ENCODE results near the gene IER5L. TPM values are rescaled to one million over a fixed set of nuclear protein-coding genes. Genes with fewer than 3 reads are reported as not detected.

Gene IER5L
- total and polyA plus RNA-seq, 9 donors: 2.5 to 74.3 (median 41.5) TPM

DNA sequence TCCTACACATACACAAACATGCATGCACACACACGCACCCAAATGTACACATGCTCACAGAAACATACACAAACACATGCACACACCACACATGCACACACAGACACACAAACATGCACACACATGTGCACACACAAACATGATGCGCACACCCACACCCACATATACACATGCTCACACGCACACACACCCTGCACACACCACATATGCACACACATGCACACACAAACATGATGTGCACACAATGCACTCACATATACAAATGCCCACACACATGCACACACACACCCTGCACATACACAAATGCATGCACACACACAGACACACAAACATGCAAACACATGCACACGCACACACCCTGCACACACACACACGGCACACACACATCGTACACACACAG is 7.3 kb upstream of the IER5L start:
- WGBS, 3 donors: 89 to 94% (median 89%) methylated on average over 6 of the region's 6 CpGs
- intact Hi-C loops (cut with DNase I): no loop called here
- no peaks in the 10 kb centered on the region for H3K9me3 ChIP-seq
- TF ChIP-seq POLR2A (IDR thresholded peaks at IDR 0.05) (no peak), EP300 (IDR thresholded peaks at IDR 0.05) (no peak)
- TF ChIP-seq, protein P1, sequence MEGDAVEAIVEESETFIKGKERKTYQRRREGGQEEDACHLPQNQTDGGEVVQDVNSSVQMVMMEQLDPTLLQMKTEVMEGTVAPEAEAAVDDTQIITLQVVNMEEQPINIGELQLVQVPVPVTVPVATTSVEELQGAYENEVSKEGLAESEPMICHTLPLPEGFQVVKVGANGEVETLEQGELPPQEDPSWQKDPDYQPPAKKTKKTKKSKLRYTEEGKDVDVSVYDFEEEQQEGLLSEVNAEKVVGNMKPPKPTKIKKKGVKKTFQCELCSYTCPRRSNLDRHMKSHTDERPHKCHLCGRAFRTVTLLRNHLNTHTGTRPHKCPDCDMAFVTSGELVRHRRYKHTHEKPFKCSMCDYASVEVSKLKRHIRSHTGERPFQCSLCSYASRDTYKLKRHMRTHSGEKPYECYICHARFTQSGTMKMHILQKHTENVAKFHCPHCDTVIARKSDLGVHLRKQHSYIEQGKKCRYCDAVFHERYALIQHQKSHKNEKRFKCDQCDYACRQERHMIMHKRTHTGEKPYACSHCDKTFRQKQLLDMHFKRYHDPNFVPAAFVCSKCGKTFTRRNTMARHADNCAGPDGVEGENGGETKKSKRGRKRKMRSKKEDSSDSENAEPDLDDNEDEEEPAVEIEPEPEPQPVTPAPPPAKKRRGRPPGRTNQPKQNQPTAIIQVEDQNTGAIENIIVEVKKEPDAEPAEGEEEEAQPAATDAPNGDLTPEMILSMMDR (IDR thresholded peaks at IDR 0.05): no peak
- DNase-seq: no peak
- no peak overlapping the region for H3K27ac ChIP-seq
- H3K36me3 ChIP-seq: no peaks in the 10 kb centered on the region
- H3K27me3 ChIP-seq: no peaks in the 10 kb centered on the region
- no peak overlapping the region for H3K4me3 ChIP-seq
- no peaks in the 10 kb centered on the region for H3K4me1 ChIP-seq (ENCODE audit: insufficient read depth)

DNA sequence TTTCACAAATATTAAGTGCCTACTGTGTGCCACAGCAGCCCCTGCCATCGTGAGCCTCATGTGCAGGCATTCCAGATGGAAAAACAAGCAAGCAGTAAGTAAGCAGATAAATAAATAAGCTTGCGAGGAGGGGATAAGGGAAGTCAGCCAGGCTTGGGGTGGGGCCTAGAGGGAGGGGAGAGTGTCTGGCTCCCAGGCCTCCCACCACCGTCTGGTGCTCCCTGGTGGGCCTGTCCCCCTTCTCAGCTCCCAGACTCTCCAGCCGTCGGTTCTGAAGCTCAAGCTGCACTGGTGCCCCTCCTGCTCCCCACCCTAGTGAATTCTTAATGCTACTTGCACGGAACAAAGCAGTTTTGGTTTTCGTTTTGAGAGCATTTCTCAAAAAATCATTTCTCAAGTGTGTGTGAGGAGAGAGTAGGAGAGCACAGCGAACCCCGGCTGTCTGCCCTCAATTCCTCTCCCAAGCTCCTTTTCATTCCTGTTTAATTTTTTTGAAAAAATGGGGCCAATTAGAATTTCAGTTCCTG is 6.6 kb upstream of the IER5L start:
- intact Hi-C loops (cut with DNase I): loop anchor here in 1 of 4 donors (5.0 kb wide), 1 partner anchor 63 kb away; no protein-coding TSS in a partner anchor
- Histone ChIP-seq H3K27ac (no peak overlapping the region), H3K36me3 (no peaks in the 10 kb centered on the region), H3K9me3 (no peaks in the 10 kb centered on the region), H3K27me3 (no peaks in the 10 kb centered on the region), H3K4me3 (no peak overlapping the region), H3K4me1 (ENCODE audit: insufficient read depth) (no peaks in the 10 kb centered on the region)
- no peak for DNase-seq
- TF ChIP-seq, protein P1 (IDR thresholded peaks at IDR 0.05): no peak
- TF ChIP-seq POLR2A (IDR thresholded peaks at IDR 0.05): no peak
- no peak for TF ChIP-seq EP300 (IDR thresholded peaks at IDR 0.05)
- 43 to 53% (median 47%) methylated on average over 9 of the region's 9 CpGs for WGBS, 3 donors

DNA sequence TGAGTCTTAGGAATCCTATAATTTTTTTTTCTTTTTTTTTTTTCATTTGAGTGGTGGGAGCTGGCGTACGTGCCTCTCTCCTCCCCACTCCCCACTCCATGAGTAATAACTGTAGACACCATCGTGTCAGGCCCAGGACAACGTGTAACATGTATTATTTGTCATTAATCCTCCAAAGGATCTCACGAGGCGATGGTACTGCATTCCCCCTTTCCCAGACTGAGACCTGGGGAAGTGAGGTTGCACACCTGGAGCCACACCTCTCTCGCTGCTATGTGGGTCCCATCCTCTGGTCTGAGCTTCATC is 6.1 kb upstream of the IER5L start:
- no peaks in the 10 kb centered on the region for H3K27me3 ChIP-seq
- no peaks in the 10 kb centered on the region for H3K36me3 ChIP-seq
- intact Hi-C loops (cut with DNase I): loop anchor here in 1 of 4 donors (5.0 kb wide), 1 partner anchor 63 kb away; no protein-coding TSS in a partner anchor
- H3K4me3 ChIP-seq: no peak overlapping the region
- no peak for DNase-seq
- no peaks in the 10 kb centered on the region for H3K9me3 ChIP-seq
- H3K27ac ChIP-seq: no peak overlapping the region
- no peak for TF ChIP-seq EP300 (IDR thresholded peaks at IDR 0.05)
- TF ChIP-seq POLR2A (IDR thresholded peaks at IDR 0.05): no peak
- TF ChIP-seq, protein P1 (IDR thresholded peaks at IDR 0.05): no peak
- H3K4me1 ChIP-seq (ENCODE audit: insufficient read depth): no peaks in the 10 kb centered on the region
- WGBS, 3 donors: 73 to 83% (median 77%) methylated on average over 7 of the region's 7 CpGs

DNA sequence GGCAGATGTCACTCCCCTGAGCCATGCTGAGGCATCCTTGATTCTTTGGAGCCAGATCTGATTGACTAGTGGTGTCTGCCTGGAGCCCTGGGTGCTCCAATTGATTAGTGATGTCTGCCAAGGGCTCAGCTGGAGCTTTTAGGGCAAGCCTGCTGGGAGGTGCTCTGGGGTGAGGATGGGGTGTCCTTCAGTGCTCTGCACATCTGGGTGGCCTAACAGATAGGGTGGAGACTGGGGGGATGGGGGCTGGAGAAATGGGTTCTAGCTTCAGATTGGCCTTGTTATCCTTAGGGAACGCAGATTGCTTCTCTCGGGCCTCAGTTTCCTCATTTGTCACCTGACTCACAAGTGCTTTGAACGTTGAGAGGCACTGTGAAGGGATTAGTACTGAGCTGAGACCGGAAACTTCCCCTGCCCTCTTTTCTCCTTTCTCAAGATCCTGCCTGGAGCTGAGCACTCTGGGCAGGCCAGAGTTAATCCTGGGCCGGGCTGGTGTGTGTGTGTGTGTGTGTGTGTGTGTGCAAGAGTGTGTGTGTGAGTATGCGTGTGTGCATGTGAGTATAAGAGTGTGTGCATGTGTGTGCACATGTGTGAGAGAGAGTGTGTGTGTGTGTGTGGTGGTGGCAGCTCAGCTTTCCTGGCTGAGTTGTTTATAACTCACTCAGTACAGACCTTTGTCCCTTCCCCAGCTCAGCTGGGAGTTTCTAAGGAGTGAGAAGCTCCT is 5.6 kb upstream of the IER5L start:
- intact Hi-C loops (cut with DNase I): loop anchor here in 1 of 4 donors (5.0 kb wide), 1 partner anchor 64 kb away; no protein-coding TSS in a partner anchor
- DNase-seq: no peak
- H3K36me3 ChIP-seq: no peaks in the 10 kb centered on the region
- no peak overlapping the region for H3K4me3 ChIP-seq
- no peaks in the 10 kb centered on the region for H3K27me3 ChIP-seq
- 59 to 66% (median 65%) methylated on average over 6 of the region's 6 CpGs for WGBS, 3 donors
- H3K27ac ChIP-seq: no peak overlapping the region
- H3K9me3 ChIP-seq: no peaks in the 10 kb centered on the region
- no peaks in the 10 kb centered on the region for H3K4me1 ChIP-seq (ENCODE audit: insufficient read depth)
- TF ChIP-seq, protein P1 (IDR thresholded peaks at IDR 0.05): no peak
- TF ChIP-seq POLR2A (IDR thresholded peaks at IDR 0.05) (no peak), EP300 (IDR thresholded peaks at IDR 0.05) (no peak)

Measured in ovary (tissue), 9 donors.